ENCODE measurements around the gene CDK14.

GRCh38 chr7:90879924-90880323 is 283.8 kb downstream of the CDK14 start:
- no peak for TF ChIP-seq POLR2AphosphoS5 (IDR thresholded peaks at IDR 0.05; ENCODE audit: insufficient read depth, low read depth, low read length)
- TF ChIP-seq EZH2 (IDR thresholded peaks at IDR 0.05; ENCODE audit: borderline replicate concordance, low read depth, low read length, severe bottlenecking), result no peak
